HG03159 (cell line): ENCODE results near the gene KISS1.
A peak's percentile ranks its signal among the peaks of the same experiment; 100 is the strongest.

Experiments used
- ATAC-seq: cut with Tn5 transposase; IDR thresholded peaks from one replicate; pipeline ENCODE4 v1.9.1; 2021; ENCODE audit warnings: mild to moderate bottlenecking, moderate library complexity; ENCODE audit not compliant: unreplicated experiment

The KISS1 gene

GRCh38 chr1:204219971-204220616, 23.8 kb upstream of the KISS1 start:
- ATAC-seq, result no peak

GRCh38 chr1:204218552-204218951, 22.3 kb upstream of the KISS1 start:
- ATAC-seq, result no peak

GRCh38 chr1:204217648-204218000, 21.3 kb upstream of the KISS1 start:
- no peak for ATAC-seq

GRCh38 chr1:204216880-204217647, 20.8 kb upstream of the KISS1 start:
- ATAC-seq, result no peak

- ATAC-seq, result no peak
These were observed 19.9 kb upstream of the KISS1 start for GRCh38 chr1:204216236-204216635.

- peak; percentile 68 for ATAC-seq
These were observed 17.7 kb upstream of the KISS1 start, which contains the start of gene GOLT1A for GRCh38 chr1:204213668-204214662. Gene GOLT1A, minus strand, starts transcription at chr1:204213988. Its CDS starts 82 bp downstream, at chr1:204213906.

GRCh38 chr1:204212715-204213114, 16.4 kb upstream of the KISS1 start:
- no peak for ATAC-seq

- ATAC-seq, result no peak
These were observed 14.8 kb upstream of the KISS1 start for GRCh38 chr1:204211046-204211445.

- no peak for ATAC-seq
These were observed 10.9 kb upstream of the KISS1 start for GRCh38 chr1:204207136-204207616.

- no peak for ATAC-seq
These were observed 9.8 kb upstream of the KISS1 start for GRCh38 chr1:204206121-204206520.

- ATAC-seq, result no peak
These were observed 9.2 kb upstream of the KISS1 start for GRCh38 chr1:204205486-204205885.

GRCh38 chr1:204204944-204205343, 8.7 kb upstream of the KISS1 start:
- ATAC-seq, result no peak

GRCh38 chr1:204203206-204203767, 7.0 kb upstream of the KISS1 start:
- ATAC-seq, result no peak

- ATAC-seq, result no peak
These were observed 6.2 kb upstream of the KISS1 start for GRCh38 chr1:204202481-204202880.

GRCh38 chr1:204201348-204202040, 5.2 kb upstream of the KISS1 start:
- no peak for ATAC-seq

- ATAC-seq, result no peak
These were observed 3.3 kb upstream of the KISS1 start for GRCh38 chr1:204199579-204199978.

GRCh38 chr1:204198348-204199340, 2.4 kb upstream of the KISS1 start:
- ATAC-seq, result no peak

- ATAC-seq, result no peak
These were observed 777 bp upstream of the KISS1 start for GRCh38 chr1:204197068-204197467.

- no peak for ATAC-seq
These were observed 1.5 kb downstream of the KISS1 start for GRCh38 chr1:204194771-204195170.
